ENCODE results near the gene NPAS2. TPM values are rescaled to one million over a fixed set of nuclear protein-coding genes. Genes with fewer than 3 reads are reported as not detected.

NPAS2 gene
- total RNA-seq, 1 donor from 2014 or later, result 11.0 TPM

- TF ChIP-seq, protein P1, sequence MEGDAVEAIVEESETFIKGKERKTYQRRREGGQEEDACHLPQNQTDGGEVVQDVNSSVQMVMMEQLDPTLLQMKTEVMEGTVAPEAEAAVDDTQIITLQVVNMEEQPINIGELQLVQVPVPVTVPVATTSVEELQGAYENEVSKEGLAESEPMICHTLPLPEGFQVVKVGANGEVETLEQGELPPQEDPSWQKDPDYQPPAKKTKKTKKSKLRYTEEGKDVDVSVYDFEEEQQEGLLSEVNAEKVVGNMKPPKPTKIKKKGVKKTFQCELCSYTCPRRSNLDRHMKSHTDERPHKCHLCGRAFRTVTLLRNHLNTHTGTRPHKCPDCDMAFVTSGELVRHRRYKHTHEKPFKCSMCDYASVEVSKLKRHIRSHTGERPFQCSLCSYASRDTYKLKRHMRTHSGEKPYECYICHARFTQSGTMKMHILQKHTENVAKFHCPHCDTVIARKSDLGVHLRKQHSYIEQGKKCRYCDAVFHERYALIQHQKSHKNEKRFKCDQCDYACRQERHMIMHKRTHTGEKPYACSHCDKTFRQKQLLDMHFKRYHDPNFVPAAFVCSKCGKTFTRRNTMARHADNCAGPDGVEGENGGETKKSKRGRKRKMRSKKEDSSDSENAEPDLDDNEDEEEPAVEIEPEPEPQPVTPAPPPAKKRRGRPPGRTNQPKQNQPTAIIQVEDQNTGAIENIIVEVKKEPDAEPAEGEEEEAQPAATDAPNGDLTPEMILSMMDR (conservative IDR thresholded peaks at IDR 0.05; ENCODE audit: low read depth, low read length), result no peak
- DNase-seq (ENCODE audit: low read depth), result no peak
- H3K4me3 ChIP-seq (ENCODE audit: low read depth, low read length), result no peak overlapping the region
Measured at GRCh38 chr2:100806550-100806949, 13.4 kb upstream of the NPAS2 start.

GRCh38 chr2:100807707-100808106 lies 12.2 kb upstream of the NPAS2 start:
- H3K4me3 ChIP-seq (ENCODE audit: low read depth, low read length), result no peak overlapping the region
- DNase-seq (ENCODE audit: low read depth), result no peak
- TF ChIP-seq, protein P1 (conservative IDR thresholded peaks at IDR 0.05; ENCODE audit: low read depth, low read length), result no peak

- no peak for DNase-seq (ENCODE audit: low read depth)
- TF ChIP-seq, protein P1 (conservative IDR thresholded peaks at IDR 0.05; ENCODE audit: low read depth, low read length), result no peak
Measured at GRCh38 chr2:100808582-100808981, 11.4 kb upstream of the NPAS2 start.

DNA sequence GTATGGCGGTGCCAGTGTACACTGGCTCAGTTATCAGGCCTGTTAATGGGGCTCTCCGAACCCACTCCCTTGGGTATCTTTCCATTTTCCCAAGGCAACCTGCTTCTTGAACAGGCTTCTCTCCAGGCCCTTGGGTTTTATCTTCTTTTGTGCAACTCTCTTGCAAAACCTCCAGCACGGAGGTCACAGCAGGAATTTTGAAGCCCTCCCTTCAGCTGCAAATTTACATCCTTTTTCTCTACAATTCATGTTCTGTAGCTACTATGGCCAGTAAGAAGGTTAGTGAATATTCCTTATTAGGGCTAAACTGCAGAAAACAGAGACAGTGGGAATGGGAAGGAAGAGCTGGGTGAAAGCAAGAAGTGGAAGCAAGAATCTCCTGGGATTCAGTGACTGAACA lies 10.4 kb upstream of the NPAS2 start:
- H3K4me3 ChIP-seq (ENCODE audit: low read depth, low read length), result no peak overlapping the region
- no peak for DNase-seq (ENCODE audit: low read depth)
- TF ChIP-seq, protein P1 (conservative IDR thresholded peaks at IDR 0.05; ENCODE audit: low read depth, low read length), result no peak

More at GRCh38 chr2:100808582-100808981, 11.4 kb upstream of the NPAS2 start:
- H3K4me3 ChIP-seq (ENCODE audit: low read depth, low read length), result no peak overlapping the region

DNA sequence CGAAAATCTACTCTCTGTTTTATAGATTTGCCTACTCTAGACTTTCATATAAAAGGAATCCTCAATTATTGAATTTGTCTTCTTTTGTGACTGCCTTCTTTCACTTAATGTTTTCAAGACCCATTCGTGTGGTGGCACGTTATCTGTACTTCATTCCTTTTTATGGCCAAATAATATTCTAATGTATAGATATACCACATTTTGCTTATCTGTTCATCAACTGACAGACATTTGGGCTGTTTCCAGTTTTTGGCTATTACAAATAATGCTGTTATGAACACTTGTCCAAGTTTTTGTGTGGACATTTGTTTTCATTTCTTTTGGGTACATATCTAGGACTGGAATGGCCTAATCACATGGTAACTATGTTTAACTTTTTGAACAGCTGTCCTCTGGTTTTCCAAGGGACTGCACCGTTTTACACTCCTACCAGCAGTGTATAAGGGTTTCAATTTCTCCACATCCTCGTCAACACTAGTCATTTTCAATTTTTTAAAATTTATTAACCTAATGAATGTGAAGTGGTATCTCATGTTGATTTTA lies 9.3 kb upstream of the NPAS2 start:
- TF ChIP-seq, protein P1 (conservative IDR thresholded peaks at IDR 0.05; ENCODE audit: low read depth, low read length), result no peak
- no peak for DNase-seq (ENCODE audit: low read depth)
- H3K4me3 ChIP-seq (ENCODE audit: low read depth, low read length), result no peak overlapping the region

DNA sequence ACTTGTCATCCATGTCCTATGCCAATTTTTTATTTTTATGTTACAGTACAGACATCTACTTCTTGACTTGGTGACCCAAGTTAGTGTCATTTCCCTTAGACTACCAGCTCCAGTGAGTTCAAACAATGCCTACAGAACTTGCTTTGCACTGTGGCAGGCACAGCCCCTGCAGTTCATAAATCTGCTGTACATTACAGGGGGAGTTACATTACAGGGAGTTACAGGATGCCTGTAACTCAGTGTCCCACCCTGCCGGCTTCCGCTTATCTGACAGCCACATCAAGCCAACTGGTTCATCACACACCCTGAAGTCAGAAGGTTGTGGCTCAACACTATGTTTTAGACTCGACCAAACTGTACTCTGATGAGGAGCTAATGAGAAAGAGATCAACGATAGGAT lies 7.8 kb upstream of the NPAS2 start:
- DNase-seq (ENCODE audit: low read depth), result no peak
- TF ChIP-seq, protein P1 (conservative IDR thresholded peaks at IDR 0.05; ENCODE audit: low read depth, low read length), result no peak
- no peak overlapping the region for H3K4me3 ChIP-seq (ENCODE audit: low read depth, low read length)

GRCh38 chr2:100812573-100812972 lies 7.4 kb upstream of the NPAS2 start:
- H3K4me3 ChIP-seq (ENCODE audit: low read depth, low read length), result no peak overlapping the region
- TF ChIP-seq, protein P1 (conservative IDR thresholded peaks at IDR 0.05; ENCODE audit: low read depth, low read length), result no peak
- no peak for DNase-seq (ENCODE audit: low read depth)
